ENCODE measurements around the gene IL6R.
A peak's percentile ranks its signal among the peaks of the same experiment; 100 is the strongest.

The IL6R gene

GRCh38 chr1:154403261-154403943 is 1.7 kb upstream of the IL6R start:
- H3K27me3 ChIP-seq (ENCODE audit: insufficient read depth, poor library complexity, severe bottlenecking) = no peaks in the 10 kb centered on the region
- peak; percentile 94 to 98 for DNase-seq (ENCODE audit: low read depth in 1 of 2, low spot score in 1 of 2)
- H3K4me3 ChIP-seq (replicated peaks; ENCODE audit: insufficient read depth, low read length) = no peak overlapping the region
- H3K27ac ChIP-seq (replicated peaks) = peak overlapping the region; percentile 92
- TF ChIP-seq, protein P1, sequence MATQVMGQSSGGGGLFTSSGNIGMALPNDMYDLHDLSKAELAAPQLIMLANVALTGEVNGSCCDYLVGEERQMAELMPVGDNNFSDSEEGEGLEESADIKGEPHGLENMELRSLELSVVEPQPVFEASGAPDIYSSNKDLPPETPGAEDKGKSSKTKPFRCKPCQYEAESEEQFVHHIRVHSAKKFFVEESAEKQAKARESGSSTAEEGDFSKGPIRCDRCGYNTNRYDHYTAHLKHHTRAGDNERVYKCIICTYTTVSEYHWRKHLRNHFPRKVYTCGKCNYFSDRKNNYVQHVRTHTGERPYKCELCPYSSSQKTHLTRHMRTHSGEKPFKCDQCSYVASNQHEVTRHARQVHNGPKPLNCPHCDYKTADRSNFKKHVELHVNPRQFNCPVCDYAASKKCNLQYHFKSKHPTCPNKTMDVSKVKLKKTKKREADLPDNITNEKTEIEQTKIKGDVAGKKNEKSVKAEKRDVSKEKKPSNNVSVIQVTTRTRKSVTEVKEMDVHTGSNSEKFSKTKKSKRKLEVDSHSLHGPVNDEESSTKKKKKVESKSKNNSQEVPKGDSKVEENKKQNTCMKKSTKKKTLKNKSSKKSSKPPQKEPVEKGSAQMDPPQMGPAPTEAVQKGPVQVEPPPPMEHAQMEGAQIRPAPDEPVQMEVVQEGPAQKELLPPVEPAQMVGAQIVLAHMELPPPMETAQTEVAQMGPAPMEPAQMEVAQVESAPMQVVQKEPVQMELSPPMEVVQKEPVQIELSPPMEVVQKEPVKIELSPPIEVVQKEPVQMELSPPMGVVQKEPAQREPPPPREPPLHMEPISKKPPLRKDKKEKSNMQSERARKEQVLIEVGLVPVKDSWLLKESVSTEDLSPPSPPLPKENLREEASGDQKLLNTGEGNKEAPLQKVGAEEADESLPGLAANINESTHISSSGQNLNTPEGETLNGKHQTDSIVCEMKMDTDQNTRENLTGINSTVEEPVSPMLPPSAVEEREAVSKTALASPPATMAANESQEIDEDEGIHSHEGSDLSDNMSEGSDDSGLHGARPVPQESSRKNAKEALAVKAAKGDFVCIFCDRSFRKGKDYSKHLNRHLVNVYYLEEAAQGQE (IDR thresholded peaks at IDR 0.05; ENCODE audit: insufficient replicate concordance, low read depth) = no peak
- TF ChIP-seq CTCF (IDR thresholded peaks at IDR 0.05; ENCODE audit: insufficient read depth, low read length) = no peak
- no peak for TF ChIP-seq GABPA (IDR thresholded peaks at IDR 0.05; ENCODE audit: low read depth)
- peak; percentile 87 for TF ChIP-seq SPI1 (IDR thresholded peaks at IDR 0.05; ENCODE audit: borderline replicate concordance, low read depth)
- peak; percentile 93 for TF ChIP-seq POLR2AphosphoS5 (IDR thresholded peaks at IDR 0.05; ENCODE audit: low read depth)

DNA sequence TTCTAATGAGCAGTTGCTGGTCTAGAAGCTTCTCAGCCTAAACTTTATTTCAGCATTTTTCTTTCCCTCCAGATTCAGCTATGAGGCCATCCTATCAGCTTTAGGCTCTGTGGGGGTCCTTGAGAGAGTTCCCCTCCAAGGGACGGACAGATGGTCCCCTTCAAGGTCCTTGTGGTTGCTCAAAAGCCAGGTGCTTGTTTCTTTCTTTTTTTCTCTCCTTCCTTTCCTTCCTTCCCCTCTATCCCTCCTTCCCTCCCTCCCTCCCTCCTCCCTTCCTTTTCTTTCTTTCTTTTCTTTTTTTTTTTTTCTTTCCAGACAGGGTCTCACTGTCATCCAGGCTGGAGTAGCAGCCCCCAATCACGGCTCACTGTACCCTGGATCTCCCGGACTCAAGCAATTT is 1.2 kb upstream of the IL6R start:
- Histone ChIP-seq H3K27me3 (ENCODE audit: insufficient read depth, poor library complexity, severe bottlenecking) (no peaks in the 10 kb centered on the region), H3K4me3 (replicated peaks; ENCODE audit: insufficient read depth, low read length) (no peak overlapping the region), H3K27ac (replicated peaks) (peak overlapping the region; percentile 92)
- DNase-seq (ENCODE audit: low read depth in 1 of 2, low spot score in 1 of 2) = no peak
- no peak for TF ChIP-seq CTCF (IDR thresholded peaks at IDR 0.05; ENCODE audit: insufficient read depth, low read length)

GRCh38 chr1:154404511-154404931 is 622 bp upstream of the IL6R start:
- Histone ChIP-seq H3K4me3 (replicated peaks; ENCODE audit: insufficient read depth, low read length) (peak overlapping the region; percentile 69), H3K27ac (replicated peaks) (peak overlapping the region; percentile 92), H3K27me3 (ENCODE audit: insufficient read depth, poor library complexity, severe bottlenecking) (no peaks in the 10 kb centered on the region)
- TF ChIP-seq, protein P1 (IDR thresholded peaks at IDR 0.05; ENCODE audit: insufficient replicate concordance, low read depth) = no peak
- TF ChIP-seq SPI1 (IDR thresholded peaks at IDR 0.05; ENCODE audit: borderline replicate concordance, low read depth) = no peak
- no peak for TF ChIP-seq CTCF (IDR thresholded peaks at IDR 0.05; ENCODE audit: insufficient read depth, low read length)
- TF ChIP-seq POLR2AphosphoS5 (IDR thresholded peaks at IDR 0.05; ENCODE audit: low read depth) = no peak
- no peak for TF ChIP-seq GABPA (IDR thresholded peaks at IDR 0.05; ENCODE audit: low read depth)
- peak in 1 of 2 experiments; percentile 51 for DNase-seq (ENCODE audit: low read depth in 1 of 2, low spot score in 1 of 2)
